ENCODE measurements around the gene TRAPPC1.
A peak's percentile ranks its signal among the peaks of the same experiment; 100 is the strongest.

TRAPPC1 gene

GRCh38 chr17:7889166-7889955 lies 42.4 kb downstream of the TRAPPC1 start:
- TF ChIP-seq CTCF (conservative IDR thresholded peaks at IDR 0.05; ENCODE audit: low read depth, low read length), result peak; percentile 55
- peak overlapping the region; percentile 5 for H3K4me3 ChIP-seq (ENCODE audit: low read length)
- DNase-seq (ENCODE audit: low read depth), result peak; percentile 83

- peak within 1 kb of the TSS; percentile 48 for H3K4me3 ChIP-seq (ENCODE audit: low read length)
- TF ChIP-seq CTCF (conservative IDR thresholded peaks at IDR 0.05; ENCODE audit: low read depth, low read length), result no peak
- DNase-seq (ENCODE audit: low read depth), result no peak
Observed at GRCh38 chr17:7888184-7888920, 43.4 kb downstream of the TRAPPC1 start, which contains the start of gene CHD3. Gene CHD3 (plus strand): TSS chr17:7888789. CDS start chr17:7889001, 212 bp downstream.

GRCh38 chr17:7887482-7888183 lies 44.1 kb downstream of the TRAPPC1 start:
- TF ChIP-seq CTCF (conservative IDR thresholded peaks at IDR 0.05; ENCODE audit: low read depth, low read length), result no peak
- DNase-seq (ENCODE audit: low read depth), result peak; percentile 83
- H3K4me3 ChIP-seq (ENCODE audit: low read length), result peak overlapping the region; percentile 79

- no peak for DNase-seq (ENCODE audit: low read depth)
- peak; percentile 14 for TF ChIP-seq CTCF (conservative IDR thresholded peaks at IDR 0.05; ENCODE audit: low read depth, low read length)
- H3K4me3 ChIP-seq (ENCODE audit: low read length), result peak overlapping the region; percentile 79
Observed at GRCh38 chr17:7887038-7887481, 44.7 kb downstream of the TRAPPC1 start.

GRCh38 chr17:7886227-7887037 lies 45.3 kb downstream of the TRAPPC1 start:
- peak; percentile 21 for TF ChIP-seq CTCF (conservative IDR thresholded peaks at IDR 0.05; ENCODE audit: low read depth, low read length)
- peak overlapping the region; percentile 79 for H3K4me3 ChIP-seq (ENCODE audit: low read length)
- DNase-seq (ENCODE audit: low read depth), result no peak

All from retinal pigment epithelial cell (primary cell).